ENCODE data around the gene PCBD1.
"Not testable (repeated sequence)": the region's sequence is repeated elsewhere in the genome, so short reads cannot be mapped to it uniquely, and the experiment has no call there.

The PCBD1 gene

DNA sequence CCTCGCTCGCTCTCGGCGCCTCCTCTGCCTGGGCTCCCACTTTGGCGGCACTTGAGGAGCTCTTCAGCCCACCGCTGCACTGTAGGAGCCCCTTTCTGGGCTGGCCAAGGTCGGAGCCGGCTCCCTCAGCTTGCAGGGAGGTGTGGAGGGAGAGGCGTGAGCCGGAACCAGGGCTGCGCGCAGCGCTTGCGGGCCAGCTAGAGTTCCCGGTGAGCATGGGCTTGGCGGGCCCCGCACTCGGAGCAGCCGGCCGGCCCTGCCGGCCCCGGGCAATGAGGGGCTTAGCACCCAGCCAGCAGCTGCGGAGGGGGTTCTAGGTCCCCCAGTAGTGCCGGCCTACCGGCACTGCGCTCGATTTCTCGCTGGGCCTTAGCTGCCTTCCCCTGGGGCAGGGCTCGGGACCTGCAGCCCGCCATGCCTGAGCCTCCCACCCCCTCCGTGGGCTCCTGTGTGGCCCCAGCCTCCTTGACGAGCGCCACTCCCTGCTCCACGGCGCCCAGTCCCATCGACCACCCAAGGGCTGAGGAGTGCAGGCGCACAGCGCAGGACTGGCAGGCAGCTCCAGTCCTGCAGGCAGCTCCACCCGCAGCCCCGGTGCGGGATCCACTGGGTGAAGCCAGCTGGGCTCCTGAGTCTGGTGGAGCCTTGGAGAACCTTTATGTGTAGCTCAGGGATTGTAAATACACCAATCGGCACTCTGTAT is 26.7 kb downstream of the PCBD1 start:
- not testable (repeated sequence) for DNase-seq

DNA sequence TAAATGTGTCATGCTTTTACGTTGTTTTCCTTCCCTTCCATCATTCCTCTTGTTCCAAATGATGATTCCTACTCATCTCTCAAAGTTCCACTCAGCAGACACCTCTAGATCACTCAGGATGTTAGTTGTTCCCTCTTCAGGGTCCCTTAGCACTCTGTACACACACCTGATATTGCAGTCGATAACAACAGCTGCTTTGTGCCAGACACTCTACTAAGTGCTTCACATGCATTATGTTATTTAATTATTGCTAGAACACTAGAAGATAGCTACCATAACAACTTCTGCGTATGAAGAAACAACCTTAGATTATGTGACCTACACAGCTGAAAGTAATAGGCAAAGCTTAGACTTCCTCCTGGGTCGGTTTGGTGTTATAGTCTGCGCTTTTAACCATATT is 29.6 kb downstream of the PCBD1 start:
- no peak for DNase-seq

- DNase-seq, result no peak
These were observed 31.9 kb downstream of the PCBD1 start for GRCh38 chr10:70856454-70856853.

GRCh38 chr10:70853457-70853856 is 34.9 kb downstream of the PCBD1 start:
- DNase-seq, result no peak

DNA sequence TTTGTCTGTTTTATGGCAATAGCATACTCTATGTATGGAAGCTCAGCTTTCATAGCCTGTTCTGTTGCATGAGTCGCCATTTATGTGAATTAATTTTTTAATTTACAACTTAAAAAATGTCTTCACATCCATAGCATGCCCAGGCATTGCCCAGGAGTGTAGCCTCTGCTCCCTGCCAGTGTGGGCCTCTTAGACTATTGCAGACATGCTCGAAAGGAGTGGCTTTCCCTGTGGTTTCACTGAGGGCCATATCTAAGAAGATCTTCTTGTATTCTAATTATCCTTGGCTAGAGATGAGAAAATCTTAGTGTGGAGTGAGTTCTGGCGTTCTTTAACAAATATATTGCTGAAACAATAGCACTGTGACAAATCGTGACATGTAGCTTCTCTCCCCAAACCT is 35.3 kb downstream of the PCBD1 start:
- DNase-seq, result no peak

DNA sequence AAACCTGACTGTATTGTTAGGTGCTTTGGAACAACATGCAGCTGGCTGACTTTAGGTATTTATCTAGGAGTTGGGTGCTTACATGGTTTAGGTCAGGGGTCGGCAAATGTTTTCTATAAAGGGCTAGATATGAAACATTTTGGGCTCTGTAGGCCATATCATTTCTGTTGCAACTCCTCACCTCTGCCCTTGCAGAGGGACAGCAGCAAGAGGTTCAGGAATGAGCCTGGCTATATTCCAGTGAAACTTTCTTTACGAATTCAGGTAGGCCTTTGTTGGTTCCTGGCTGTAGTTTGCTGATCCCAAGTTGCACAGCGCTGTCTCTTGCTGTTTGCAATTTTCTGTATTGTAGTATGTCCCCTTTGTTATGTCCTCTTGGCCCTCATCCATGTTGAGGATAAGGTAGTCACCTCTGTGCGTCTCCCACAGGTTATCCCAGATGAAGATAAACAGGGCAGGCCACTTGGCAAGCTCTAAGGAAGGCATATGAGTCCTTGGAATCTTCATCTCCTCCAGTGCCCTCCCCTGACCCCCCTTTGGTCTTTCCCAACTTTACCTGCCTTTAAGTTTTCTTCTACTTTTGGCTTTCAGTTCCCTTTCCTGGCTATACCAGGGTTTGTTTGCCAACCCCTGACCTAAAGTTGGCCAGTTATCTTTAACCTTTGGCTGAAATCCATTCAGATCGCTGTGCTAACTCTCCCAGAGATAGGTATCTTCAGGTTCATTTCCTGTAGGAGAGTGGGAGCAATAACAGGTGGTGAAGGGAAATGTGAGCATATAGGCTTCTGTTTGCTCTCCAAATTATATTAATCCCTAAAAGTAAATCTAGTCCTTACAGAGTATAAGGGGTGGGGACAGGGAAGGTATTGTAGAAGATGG is 36.5 kb downstream of the PCBD1 start:
- no peak for DNase-seq

GRCh38 chr10:70850097-70850496 is 38.3 kb downstream of the PCBD1 start:
- DNase-seq, result no peak

- no peak for DNase-seq
These were observed 38.8 kb downstream of the PCBD1 start for GRCh38 chr10:70849582-70850016.

DNA sequence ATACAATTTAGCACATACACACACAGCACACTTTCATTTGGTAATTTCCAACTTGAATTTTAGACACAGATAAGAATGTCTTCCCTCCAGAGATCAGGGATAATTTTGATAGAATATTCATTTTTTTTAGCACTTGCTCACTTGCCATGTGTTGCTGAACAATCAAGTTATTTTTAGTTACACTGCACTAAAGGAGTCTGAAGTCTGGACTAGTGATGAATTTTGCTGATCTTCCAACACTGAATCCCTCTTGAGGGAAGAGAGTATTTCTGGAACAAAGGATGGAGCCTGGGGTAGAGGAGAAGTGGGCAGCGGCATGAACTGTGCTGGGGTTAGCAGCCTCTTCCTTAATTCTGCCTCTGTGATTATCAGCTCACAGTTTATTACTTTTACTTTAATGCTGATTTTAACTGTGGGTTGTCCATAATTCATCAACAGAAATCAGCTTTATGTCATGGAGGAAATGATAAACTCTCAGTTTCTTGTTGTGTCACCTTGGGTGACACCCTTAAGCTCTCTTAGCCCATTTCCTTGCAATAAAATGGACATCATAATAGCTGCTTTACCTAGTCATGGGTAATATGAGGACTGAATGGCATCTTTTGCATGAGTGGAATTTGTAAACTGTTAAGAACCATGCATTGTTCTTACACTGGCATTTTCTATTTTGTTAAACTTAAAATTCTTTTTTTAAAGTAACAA is 40.6 kb downstream of the PCBD1 start:
- no peak for DNase-seq

DNA sequence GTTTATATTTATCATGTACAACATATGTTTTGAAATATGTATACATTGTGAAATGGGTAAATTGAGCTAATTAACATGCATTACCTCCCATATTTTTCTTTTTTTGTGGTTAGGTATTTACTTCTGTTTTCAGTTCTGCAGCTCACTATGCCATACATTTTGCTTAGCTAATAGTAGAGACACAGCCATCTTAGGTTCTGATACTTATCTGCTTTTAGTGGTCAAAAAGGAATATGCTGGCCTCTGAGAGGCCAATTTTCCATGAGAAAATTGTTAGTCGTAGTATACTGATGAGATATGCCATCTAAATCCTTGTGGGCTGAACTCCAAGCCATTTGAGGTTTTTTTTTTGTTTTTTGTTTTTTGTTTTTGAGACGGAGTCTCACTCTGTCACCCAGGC is 41.6 kb downstream of the PCBD1 start:
- no peak for DNase-seq

DNA sequence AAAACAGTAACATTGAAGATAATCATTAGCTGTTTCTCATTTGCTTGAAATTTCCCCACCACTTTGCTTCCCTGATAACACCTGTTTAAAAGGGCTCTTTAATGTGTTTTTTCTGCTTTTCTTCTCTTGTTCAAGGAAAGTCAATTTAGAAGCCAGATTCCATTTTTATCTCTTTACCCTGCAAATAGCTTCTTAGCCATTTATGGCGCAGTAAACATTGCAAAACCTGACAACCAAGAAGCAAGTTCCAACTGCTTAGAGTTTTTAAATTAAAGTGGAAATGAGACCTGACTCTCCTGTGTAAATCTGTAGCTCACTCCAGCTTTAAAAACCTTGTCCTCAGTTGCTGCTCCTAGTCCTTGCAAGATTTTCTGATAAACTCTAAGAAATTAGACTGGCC is 42.5 kb downstream of the PCBD1 start:
- no peak for DNase-seq

DNA sequence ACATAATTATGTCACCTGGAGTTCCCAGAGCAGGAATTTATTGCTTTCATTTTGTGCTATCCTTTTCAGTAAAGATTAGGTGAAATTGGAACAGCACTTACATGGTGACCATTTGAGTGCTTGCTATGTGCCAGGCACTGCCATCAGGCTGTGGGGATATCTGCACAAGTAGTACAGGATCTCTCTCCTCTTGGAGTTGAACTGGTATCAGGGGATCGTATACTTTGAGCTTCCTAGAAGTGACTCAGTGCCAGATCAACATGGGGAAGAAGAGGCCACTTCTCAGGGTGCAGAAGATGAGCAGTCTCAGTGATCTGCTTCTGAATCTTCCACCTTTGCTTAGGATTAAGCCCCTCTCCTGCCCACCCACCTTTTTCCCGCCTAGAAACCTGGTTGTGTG is 43.1 kb downstream of the PCBD1 start:
- no peak for DNase-seq

DNA sequence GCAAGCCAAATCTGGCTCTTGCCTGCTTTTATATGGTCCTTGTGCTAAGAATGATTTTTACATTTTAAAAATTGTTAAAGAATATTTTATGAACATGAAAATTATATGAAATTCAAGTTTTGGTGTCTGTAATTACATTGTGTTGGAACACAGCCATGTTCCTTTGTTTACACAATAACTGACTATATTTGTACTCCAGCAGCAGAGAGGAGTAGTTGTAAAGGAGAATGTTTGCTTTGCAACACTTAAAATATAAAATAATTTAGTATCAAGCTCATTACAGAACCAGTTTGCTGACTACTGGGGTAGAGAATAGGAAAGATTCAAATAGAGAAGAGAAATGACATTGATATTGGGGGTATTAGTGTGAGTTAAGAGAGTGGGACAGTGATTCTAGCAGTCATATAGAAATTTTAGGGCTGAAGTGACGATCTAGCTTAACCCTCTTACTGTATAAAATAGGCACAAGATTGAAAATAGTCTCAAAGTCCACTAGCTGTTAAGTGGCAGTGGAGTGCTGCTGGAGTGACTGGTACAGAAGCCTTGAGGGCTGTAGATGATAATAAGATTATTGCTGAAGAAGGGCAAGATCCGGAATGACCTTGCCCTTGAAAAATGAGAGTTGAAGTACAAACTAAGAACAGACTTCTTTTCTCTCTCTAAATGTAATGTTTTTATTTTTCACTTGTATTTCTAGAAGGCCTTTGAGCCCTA is 44.4 kb downstream of the PCBD1 start:
- no peak for DNase-seq

DNA sequence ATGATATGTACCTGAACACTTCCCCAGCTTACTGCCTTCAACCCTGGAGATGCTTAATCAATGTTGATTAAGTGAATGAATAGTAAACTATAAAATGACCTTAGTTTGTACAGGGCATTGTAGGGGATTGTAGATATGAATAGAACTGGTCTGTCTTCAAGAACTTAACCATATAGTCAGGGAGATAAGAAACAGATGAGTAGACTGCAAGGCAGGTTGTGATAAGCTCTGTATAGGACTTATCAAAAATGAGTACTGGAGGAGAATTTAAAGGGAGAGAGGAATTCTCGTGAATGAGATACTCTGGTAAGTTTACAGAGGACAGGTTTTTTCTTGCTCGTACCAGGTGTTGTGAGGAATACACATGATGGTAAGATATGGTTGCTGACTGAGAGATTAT is 45.0 kb downstream of the PCBD1 start:
- no peak for DNase-seq

- no peak for DNase-seq
These were observed 47.5 kb downstream of the PCBD1 start for GRCh38 chr10:70840836-70841235.

DNA sequence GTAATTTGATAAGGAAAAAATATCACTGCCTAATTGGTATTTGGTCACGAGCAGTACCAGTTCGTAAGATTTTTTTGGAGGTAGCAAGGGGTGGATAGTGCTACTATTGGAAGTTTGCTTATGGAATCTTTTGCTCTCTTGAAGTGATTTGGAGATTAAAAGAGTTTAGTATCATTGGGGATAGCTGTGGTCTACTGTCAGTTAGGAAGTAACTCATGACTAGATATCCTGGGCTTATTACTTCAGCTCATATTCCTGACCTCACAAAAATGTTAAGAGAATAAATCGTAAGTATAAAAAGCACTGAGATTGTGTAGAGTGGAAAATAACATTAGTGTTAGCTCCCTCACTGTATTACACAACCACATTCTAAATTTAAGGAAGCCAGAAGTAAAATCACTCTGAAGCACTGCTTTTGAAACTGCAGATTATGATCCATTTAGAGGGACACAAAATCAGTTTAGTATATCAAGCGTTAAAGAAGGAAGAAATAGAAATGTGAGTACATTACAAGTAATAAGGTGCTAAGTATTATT is 50.0 kb downstream of the PCBD1 start:
- no peak for DNase-seq

GRCh38 chr10:70837660-70838059 is 50.7 kb downstream of the PCBD1 start:
- no peak for DNase-seq

DNA sequence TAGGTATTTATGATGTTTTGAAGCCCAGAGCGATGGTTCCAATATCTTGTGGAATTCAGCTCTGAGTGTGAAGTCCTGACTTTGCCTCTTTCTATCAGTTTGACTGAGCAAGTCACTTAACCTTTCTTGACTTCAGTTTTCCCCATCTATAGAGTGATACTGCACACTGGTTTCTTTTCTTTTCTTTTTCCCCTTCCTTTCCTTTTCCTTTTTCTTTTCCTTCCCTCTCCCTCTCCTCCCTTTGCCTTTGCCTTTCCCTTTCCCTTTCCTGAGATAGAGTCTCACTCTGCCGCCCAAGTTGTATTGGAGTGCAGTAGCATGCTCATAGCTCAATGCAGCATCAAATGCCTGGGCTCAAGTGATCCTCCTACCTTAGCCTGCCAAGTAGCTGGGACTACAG is 52.0 kb downstream of the PCBD1 start:
- DNase-seq, result no peak

DNA sequence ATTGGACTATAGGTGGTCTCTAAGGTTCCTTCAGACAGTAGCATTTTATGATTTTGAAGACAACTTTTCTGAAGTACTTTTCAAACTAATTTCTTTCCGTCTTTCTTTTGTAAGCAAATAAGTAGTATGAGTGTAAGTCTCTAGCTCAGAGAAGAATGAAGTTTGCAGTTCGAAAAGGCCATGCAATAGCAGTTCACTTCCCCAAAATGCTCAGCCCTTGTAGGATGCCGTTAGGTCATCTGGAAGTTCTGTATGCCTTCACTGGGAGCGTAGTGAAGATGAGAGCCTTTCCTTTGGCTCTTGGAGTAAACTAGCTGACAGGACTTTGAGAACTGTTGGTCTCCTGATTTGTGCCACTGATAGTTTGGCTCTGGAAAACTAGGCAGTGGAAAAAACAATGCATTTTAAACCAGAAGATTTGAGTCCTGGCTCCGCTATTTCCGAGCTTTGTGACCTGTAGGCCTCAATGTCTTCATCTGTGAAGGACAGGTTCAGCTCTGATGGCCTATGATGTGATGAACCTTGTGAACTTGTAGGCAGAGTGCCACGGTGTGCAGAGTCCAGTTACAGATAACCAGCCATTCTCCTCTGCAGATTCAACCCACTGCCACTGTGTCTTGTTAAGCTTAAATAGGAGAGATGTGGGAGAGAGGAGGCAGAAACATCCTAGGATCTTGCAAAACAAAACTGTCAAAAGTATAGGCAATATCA is 53.8 kb downstream of the PCBD1 start:
- DNase-seq, result no peak

DNA sequence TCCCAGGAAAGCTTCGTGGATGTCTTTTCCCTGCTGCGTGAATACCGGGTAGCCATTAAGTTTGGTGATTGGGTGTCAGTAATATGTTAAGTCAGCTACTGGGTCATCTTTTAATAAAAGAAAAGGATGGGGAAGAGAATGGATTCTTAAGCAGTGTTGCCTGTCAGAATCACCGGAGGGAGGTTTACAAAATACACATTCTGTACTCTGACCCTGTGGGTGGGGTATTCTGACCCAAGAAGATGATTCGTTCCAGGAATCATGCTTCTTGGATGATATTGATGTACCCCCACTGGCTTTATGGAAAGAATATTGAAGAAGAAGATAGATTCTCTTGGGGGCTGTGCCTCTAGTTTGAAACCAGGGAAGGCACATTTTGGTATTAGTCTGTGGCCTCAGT is 54.3 kb downstream of the PCBD1 start:
- DNase-seq, result no peak

- DNase-seq, result no peak
These were observed 54.8 kb downstream of the PCBD1 start for GRCh38 chr10:70833601-70834000.
